HUES64 (cell line): ENCODE data around the gene ZDHHC11.
"Not testable (repeated sequence)": the region's sequence is repeated elsewhere in the genome, so short reads cannot be mapped to it uniquely, and the experiment has no call there.

Experiments used
- H3K27ac ChIP-seq: 2 replicates; pipeline ENCODE4 v1.7.0; 2013; ENCODE audit warnings: low read depth, low read length, inconsistent platforms
- H3K27me3 ChIP-seq: 2 replicates; pipeline ENCODE4 v1.6.1; 2013; ENCODE audit warnings: mild to moderate bottlenecking, low read length; ENCODE audit not compliant: insufficient read depth
- H3K36me3 ChIP-seq: 2 replicates; pipeline ENCODE4 v1.6.1; 2013; ENCODE audit warnings: mild to moderate bottlenecking, low read length; ENCODE audit not compliant: insufficient read depth
- H3K4me1 ChIP-seq: 2 replicates; pipeline ENCODE4 v1.6.1; 2013; ENCODE audit warnings: mild to moderate bottlenecking, low read length, moderate library complexity; ENCODE audit not compliant: insufficient read depth
- H3K4me3 ChIP-seq: 2 replicates; pipeline ENCODE4 v1.5.1; 2013; ENCODE audit warnings: mild to moderate bottlenecking, low read length, moderate library complexity
- H3K9ac ChIP-seq: 2 replicates; pipeline ENCODE4 v1.6.1; 2013; ENCODE audit warnings: mild to moderate bottlenecking, low read depth, low read length
- H3K9me3 ChIP-seq: 2 replicates; pipeline ENCODE4 v1.6.1; 2013; ENCODE audit warnings: low read depth, low read length; ENCODE audit not compliant: insufficient read depth
- WGBS: fragments of 150-250, 120-280 bp; methylation state at CpG from one replicate; pipeline ENCODE4 v1.1.7; 2013; ENCODE audit warnings: missing lambda C conversion rate; 5-methylcytosine and 5-hydroxymethylcytosine counted together

ZDHHC11 gene

DNA sequence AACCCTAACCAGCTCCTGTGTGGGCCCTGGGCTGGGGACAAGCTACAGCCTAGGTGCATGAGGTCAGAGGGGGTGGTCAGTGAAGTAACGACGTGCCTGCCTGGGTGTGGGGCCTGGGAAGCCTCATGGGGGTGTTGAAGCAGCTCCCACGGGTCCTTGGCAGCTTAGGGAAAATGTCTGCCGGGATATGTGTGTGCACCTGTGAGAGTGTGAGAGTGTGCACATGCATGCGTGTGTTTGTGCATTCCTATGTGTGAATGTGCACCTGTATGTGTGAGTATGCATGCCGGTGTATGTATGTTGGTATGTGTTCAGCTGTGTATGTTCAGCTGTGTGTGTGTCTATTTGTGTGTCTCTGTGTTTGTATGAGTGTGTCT is 62.9 kb downstream of the ZDHHC11 start:
- WGBS, result 91% methylated on average over 4 of the region's 6 CpGs
- peaks cover 23% of the 10 kb centered on the region for H3K27me3 ChIP-seq
- H3K4me1 ChIP-seq, H3K36me3 ChIP-seq, H3K9ac ChIP-seq, H3K27ac ChIP-seq, H3K9me3 ChIP-seq, H3K4me3 ChIP-seq: not testable (repeated sequence)

DNA sequence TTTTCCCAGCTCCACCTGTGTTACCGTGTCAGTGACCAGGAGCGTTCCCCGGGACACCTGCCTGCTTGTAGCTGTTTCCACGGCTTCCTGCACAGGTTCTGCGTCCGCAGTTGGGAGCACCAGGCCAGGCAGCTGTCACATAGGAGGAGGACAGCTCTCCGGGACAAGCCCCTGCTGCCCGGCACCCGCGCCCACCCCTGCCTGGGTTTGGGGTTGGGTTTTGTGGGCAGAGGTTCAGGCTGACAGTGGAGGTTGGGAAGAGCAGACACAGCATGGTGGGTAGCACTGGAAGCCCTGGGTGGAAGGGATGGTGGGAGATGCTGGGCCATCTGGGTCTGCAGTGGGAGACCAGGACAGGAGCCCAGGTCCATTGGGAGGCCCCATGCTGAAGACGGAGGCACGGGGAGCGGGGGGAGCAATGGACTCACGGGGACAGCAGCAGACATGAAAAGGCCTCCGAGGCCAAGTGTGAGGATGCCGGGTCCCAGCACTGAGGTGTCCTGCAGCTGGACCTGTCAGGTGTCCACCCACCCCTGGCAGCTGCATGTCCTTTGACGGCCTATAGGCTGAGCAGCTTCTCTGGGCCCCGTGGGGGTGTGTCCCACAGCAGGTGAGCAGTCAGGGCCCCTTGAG is 63.4 kb downstream of the ZDHHC11 start:
- H3K27ac ChIP-seq, H3K9ac ChIP-seq, H3K4me1 ChIP-seq, H3K9me3 ChIP-seq, H3K36me3 ChIP-seq, H3K4me3 ChIP-seq: not testable (repeated sequence)
- 91% methylated on average over 8 of the region's 18 CpGs for WGBS
- H3K27me3 ChIP-seq, result peaks cover 23% of the 10 kb centered on the region

DNA sequence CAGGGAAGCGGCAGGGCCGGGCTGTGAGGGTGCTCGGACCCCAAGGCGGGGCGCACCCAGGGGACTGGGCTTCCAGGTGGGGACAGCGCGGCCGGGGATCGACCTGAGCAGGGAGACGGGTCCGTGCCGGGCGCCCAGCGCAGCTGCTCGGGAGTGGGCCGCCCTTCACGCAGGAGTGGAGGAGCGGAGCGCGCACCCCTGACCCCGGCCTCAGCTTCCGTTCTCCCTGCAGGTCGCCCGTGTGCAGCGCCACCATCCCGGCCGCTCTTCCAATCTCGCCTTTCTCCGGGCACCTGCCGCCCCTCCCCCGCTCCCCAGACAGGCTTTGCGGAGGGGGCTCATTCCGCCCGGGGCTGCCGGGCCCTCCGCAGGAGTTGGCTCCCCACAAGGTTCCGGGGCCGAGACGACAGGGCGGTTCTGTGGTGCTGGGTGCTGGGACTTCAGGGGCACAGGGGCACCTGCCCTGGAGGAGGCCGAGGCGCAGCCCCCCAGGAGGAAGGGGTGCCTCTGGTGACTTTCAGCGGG is 65.5 kb downstream of the ZDHHC11 start:
- H3K27ac ChIP-seq, result not testable (repeated sequence)
- 11% methylated on average over 28 of the region's 43 CpGs for WGBS

GRCh38 chr5:784428-785177 is 66.2 kb downstream of the ZDHHC11 start, which contains the start of gene ZDHHC11B:
Gene ZDHHC11B, minus strand, starts transcription at chr5:784729. Its CDS starts 17,810 bp downstream, at chr5:766919.
- Histone ChIP-seq H3K4me3 (peak within 1 kb of the TSS; percentile 60), H3K27me3 (peaks cover 23% of the 10 kb centered on the region)
- not testable (repeated sequence) for H3K27ac ChIP-seq, H3K9me3 ChIP-seq, H3K36me3 ChIP-seq, H3K4me1 ChIP-seq, H3K9ac ChIP-seq
- WGBS, result under 1% methylated on average over 93 of the region's 101 CpGs

More for the DNA sequence above, 65.5 kb downstream of the ZDHHC11 start:
- not testable (repeated sequence) for H3K36me3 ChIP-seq, H3K9ac ChIP-seq, H3K9me3 ChIP-seq, H3K4me1 ChIP-seq
- Histone ChIP-seq H3K4me3 (peak overlapping the region; percentile 60), H3K27me3 (peaks cover 23% of the 10 kb centered on the region)

DNA sequence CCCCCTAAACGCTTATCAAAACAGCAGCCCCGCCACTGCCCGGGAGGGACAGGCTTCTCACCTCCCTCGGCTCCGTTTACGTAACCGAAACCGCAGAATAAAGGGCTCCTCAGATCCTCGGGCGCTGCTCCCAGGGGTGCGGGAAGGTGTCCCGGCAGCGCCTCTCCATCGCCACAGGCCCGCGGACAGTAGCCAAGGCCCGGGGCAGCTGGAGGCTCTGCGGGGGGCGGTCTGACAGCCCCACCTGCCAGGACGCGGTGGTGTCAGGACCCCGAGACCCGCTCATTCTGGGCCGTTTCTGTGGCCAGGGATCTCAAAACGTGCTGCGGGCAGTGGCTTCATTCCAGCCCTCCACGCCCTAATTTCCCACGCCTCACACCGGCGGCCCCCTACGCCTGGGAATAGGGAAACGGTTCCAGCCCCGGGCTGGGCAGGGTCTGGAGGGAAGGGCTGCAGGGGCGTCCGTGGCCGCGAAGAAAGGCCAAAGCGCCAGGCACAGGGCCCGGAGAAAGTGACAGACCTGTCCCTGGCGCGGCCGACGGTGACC is 66.8 kb downstream of the ZDHHC11 start:
- not testable (repeated sequence) for H3K4me1 ChIP-seq, H3K9me3 ChIP-seq, H3K9ac ChIP-seq, H3K36me3 ChIP-seq, H3K27ac ChIP-seq
- H3K27me3 ChIP-seq, result peaks cover 23% of the 10 kb centered on the region
- 4% methylated on average over 43 of the region's 43 CpGs for WGBS
- H3K4me3 ChIP-seq, result peak overlapping the region; percentile 42

DNA sequence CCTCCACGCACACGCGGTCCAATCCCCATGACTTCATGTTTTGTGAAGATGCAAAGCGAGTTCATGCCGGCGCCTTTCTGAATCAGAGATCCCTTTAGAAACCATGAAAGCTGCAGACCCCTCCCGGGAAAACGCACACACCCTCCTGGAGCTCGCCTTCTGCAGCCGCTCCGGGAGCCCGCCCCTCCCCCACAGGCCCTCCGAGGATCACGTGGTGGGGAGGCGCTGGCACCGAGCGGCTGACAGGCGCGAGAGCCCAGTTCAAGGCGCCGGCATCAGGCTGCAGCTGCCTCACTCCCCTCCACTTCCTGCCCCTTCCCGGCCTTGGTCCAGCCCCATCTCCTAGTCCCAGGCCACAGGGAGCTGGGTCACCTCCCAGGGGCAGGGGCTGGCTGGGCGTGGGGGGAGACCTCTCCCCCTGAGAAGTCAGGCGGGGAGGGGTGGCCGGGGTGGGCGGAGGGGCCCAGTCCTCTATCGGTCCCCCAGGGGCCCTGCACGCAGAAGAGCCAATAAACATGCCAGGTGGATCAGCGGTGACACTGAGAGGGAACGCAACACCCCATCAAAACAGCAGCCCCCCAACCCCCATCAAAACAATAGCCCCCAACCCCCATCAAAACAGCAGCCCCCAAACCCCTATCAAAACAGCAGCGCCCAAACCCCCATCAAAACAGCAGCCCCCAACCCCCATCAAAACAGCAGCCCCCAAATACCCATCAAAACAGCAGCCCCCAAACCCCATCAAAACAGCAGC is 67.6 kb downstream of the ZDHHC11 start:
- not testable (repeated sequence) for H3K36me3 ChIP-seq, H3K9ac ChIP-seq, H3K4me3 ChIP-seq, H3K27ac ChIP-seq, H3K4me1 ChIP-seq, H3K9me3 ChIP-seq
- 6% methylated on average over 27 of the region's 31 CpGs for WGBS
- peaks cover 23% of the 10 kb centered on the region for H3K27me3 ChIP-seq

GRCh38 chr5:782356-782755 is 68.4 kb downstream of the ZDHHC11 start:
- not testable (repeated sequence) for H3K9ac ChIP-seq, H3K4me1 ChIP-seq, H3K27ac ChIP-seq, H3K4me3 ChIP-seq, H3K36me3 ChIP-seq, H3K9me3 ChIP-seq
- peaks cover 23% of the 10 kb centered on the region for H3K27me3 ChIP-seq
- no CpG with 5 or more reads among the region's 12 CpGs for whole genome bisulfite sequencing

- H3K9ac ChIP-seq, H3K4me1 ChIP-seq, H3K36me3 ChIP-seq, H3K9me3 ChIP-seq, H3K4me3 ChIP-seq, H3K27ac ChIP-seq: not testable (repeated sequence)
- 90% methylated on average over 17 of the region's 17 CpGs for WGBS
- H3K27me3 ChIP-seq, result peaks cover 22% of the 10 kb centered on the region
Measured at GRCh38 chr5:780571-780970, 70.2 kb downstream of the ZDHHC11 start.

- WGBS, result 87% methylated on average over 8 of the region's 9 CpGs
Measured at GRCh38 chr5:778967-779366, 71.8 kb downstream of the ZDHHC11 start.

GRCh38 chr5:778421-778820 is 72.4 kb downstream of the ZDHHC11 start:
- WGBS, result 83% methylated on average over 1 of the region's 6 CpGs

More at GRCh38 chr5:778967-779366, 71.8 kb downstream of the ZDHHC11 start:
- not testable (repeated sequence) for H3K4me3 ChIP-seq, H3K27ac ChIP-seq, H3K27me3 ChIP-seq, H3K9ac ChIP-seq, H3K4me1 ChIP-seq, H3K9me3 ChIP-seq, H3K36me3 ChIP-seq

DNA sequence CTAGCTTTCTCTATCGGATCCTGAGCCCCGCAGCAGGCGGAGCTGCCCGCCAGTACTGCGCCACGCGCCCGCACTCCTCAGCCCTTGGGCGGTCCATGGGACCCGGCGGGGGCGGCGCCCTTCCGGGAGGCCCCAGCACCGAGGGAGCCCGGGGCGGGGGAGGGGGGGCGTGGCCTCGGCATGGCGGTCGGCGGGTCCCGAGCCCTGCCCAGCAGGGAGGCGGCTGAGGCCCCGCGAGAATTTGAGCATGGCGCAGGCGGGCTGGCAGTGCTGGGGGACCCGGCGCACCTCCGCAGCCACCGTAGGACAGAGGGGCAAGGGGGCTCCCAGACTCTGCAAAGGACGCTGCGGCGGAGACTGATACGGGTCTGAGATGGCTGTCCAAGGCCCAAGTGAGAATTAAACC is 73.0 kb downstream of the ZDHHC11 start:
- WGBS, result 94% methylated on average over 36 of the region's 36 CpGs
- H3K9ac ChIP-seq, result no peak overlapping the region
- H3K4me3 ChIP-seq, result no peak overlapping the region
- H3K36me3 ChIP-seq, result no peaks in the 10 kb centered on the region
- no peaks in the 10 kb centered on the region for H3K27me3 ChIP-seq
- no peaks in the 10 kb centered on the region for H3K4me1 ChIP-seq
- H3K27ac ChIP-seq, result no peak overlapping the region
- no peaks in the 10 kb centered on the region for H3K9me3 ChIP-seq

More at GRCh38 chr5:778421-778820, 72.4 kb downstream of the ZDHHC11 start:
- not testable (repeated sequence) for H3K27me3 ChIP-seq, H3K36me3 ChIP-seq, H3K9me3 ChIP-seq, H3K27ac ChIP-seq, H3K4me3 ChIP-seq, H3K4me1 ChIP-seq, H3K9ac ChIP-seq
